Islet of Langerhans (tissue), 1 donor: ENCODE measurements around the gene NRG3.
A peak's percentile ranks its signal among the peaks of the same experiment; 100 is the strongest.

Experiments
- FAIRE-seq: peaks from one replicate; lab custom pipeline; 2011; peaks lifted over from hg19 to GRCh38; lab: Jason Lieb, UNC

The NRG3 gene

GRCh38 chr10:82394122-82394521 is 519.1 kb downstream of the NRG3 start:
- no peak for FAIRE-seq

- FAIRE-seq: no peak
Measured at GRCh38 chr10:82394987-82395386, 520.0 kb downstream of the NRG3 start.

- FAIRE-seq: no peak
Measured at GRCh38 chr10:82396886-82397285, 521.9 kb downstream of the NRG3 start.

- no peak for FAIRE-seq
Measured at GRCh38 chr10:82397854-82398253, 522.9 kb downstream of the NRG3 start.

- FAIRE-seq: no peak
Measured at GRCh38 chr10:82399850-82400249, 524.9 kb downstream of the NRG3 start.

GRCh38 chr10:82400841-82401240 is 525.8 kb downstream of the NRG3 start:
- FAIRE-seq: no peak

GRCh38 chr10:82402906-82403401 is 528.0 kb downstream of the NRG3 start:
- no peak for FAIRE-seq

GRCh38 chr10:82409671-82410070 is 534.7 kb downstream of the NRG3 start:
- no peak for FAIRE-seq

GRCh38 chr10:82411416-82411815 is 536.4 kb downstream of the NRG3 start:
- no peak for FAIRE-seq

GRCh38 chr10:82420001-82420400 is 545.0 kb downstream of the NRG3 start:
- FAIRE-seq: no peak

- FAIRE-seq: no peak
Measured at GRCh38 chr10:82429302-82429701, 554.3 kb downstream of the NRG3 start.

GRCh38 chr10:82438277-82438676 is 563.3 kb downstream of the NRG3 start:
- FAIRE-seq: no peak

- peak; percentile 33 for FAIRE-seq
Measured at GRCh38 chr10:82440775-82441174, 565.8 kb downstream of the NRG3 start.

- no peak for FAIRE-seq
Measured at GRCh38 chr10:82452046-82452445, 577.1 kb downstream of the NRG3 start.

- no peak for FAIRE-seq
Measured at GRCh38 chr10:82452676-82453075, 577.7 kb downstream of the NRG3 start.

GRCh38 chr10:82453678-82454293 is 578.8 kb downstream of the NRG3 start:
- FAIRE-seq: no peak

- peak; percentile 83 for FAIRE-seq
Measured at GRCh38 chr10:82462910-82463551, 588.0 kb downstream of the NRG3 start.

- no peak for FAIRE-seq
Measured at GRCh38 chr10:82463614-82464013, 588.6 kb downstream of the NRG3 start.

- FAIRE-seq: no peak
Measured at GRCh38 chr10:82464191-82464818, 589.3 kb downstream of the NRG3 start.

- FAIRE-seq: no peak
Measured at GRCh38 chr10:82464966-82465365, 590.0 kb downstream of the NRG3 start.

GRCh38 chr10:82468453-82468852 is 593.5 kb downstream of the NRG3 start:
- FAIRE-seq: no peak

- no peak for FAIRE-seq
Measured at GRCh38 chr10:82472406-82473335, 597.7 kb downstream of the NRG3 start.

GRCh38 chr10:82477776-82478175 is 602.8 kb downstream of the NRG3 start:
- FAIRE-seq: no peak
